Gastrocnemius medialis (tissue), 4 donors: ENCODE measurements around the gene GOLGA6A. TPM values are rescaled to one million over a fixed set of nuclear protein-coding genes. Genes with fewer than 3 reads are reported as not detected.

Experiments used
- ATAC-seq, 2 donors: fragments of 150-250 bp; one replicate each; pipeline ENCODE4 v1.9.1; 2016
- DNase-seq, 2 donors: peaks; one replicate each; pipeline ENCODE4 v3.0.0-alpha.2; 2019
- H3K27ac ChIP-seq, 4 donors: fragments of 200-600 bp; sonication (generic); 1 replicate in 1 of 4; 2 replicates in 3 of 4; pipeline ENCODE4 v1.5.1; 2016 to 2018; ENCODE audit warnings: mild to moderate bottlenecking in 2 of 4, moderate library complexity in 1 of 4
- H3K27me3 ChIP-seq, 3 donors: fragments of 200-600 bp; sonication (generic) in 2 of 3; 1 replicate in 1 of 3; 2 replicates in 2 of 3; pipeline versions ENCODE4 v1.5.1 to v1.6.0; 2016 to 2019; ENCODE audit warnings: mild to moderate bottlenecking in 1 of 3, moderate library complexity in 1 of 3
- H3K36me3 ChIP-seq, 2 donors: fragments of 200-600 bp; sonication (generic) in 1 of 2; one replicate each; pipeline ENCODE4 v1.5.1; 2017 to 2018
- H3K4me1 ChIP-seq, 2 donors: fragments of 200-600 bp; sonication (generic) in 1 of 2; one replicate each; pipeline ENCODE4 v1.5.1; 2016 to 2017; ENCODE audit warnings: mild to moderate bottlenecking in 2 of 2
- H3K4me3 ChIP-seq, 4 donors: fragments of 200-600 bp; sonication (generic) in 3 of 4; 1 replicate in 1 of 4; 2 replicates in 3 of 4; pipeline ENCODE4 v1.5.1; 2016 to 2019; ENCODE audit warnings: mild to moderate bottlenecking in 2 of 4
- H3K9me3 ChIP-seq, 3 donors: fragments of 200-600 bp; sonication (generic) in 2 of 3; 1 replicate in 1 of 3; 2 replicates in 2 of 3; pipeline ENCODE4 v1.5.1; 2016 to 2019
- POLR2A ChIP-seq, 2 donors: fragments of 450-650 bp; IDR thresholded peaks; one replicate each; pipeline ENCODE4 v1.6.1; 2017; ENCODE audit warnings: antibody characterized with exemption in 2 of 2, mild to moderate bottlenecking in 2 of 2, moderate library complexity in 2 of 2
- in situ Hi-C, 4 donors: fragments of 200-750 bp; cut with MboI; loops; one replicate each; pipeline versions ENCODE4 v1.15.0 to v1.8.0; 2017; ENCODE audit warnings: low sequenced_read_pairs in 4 of 4
- intact Hi-C: fragments of 100-400 bp; cut with DNase I; formaldehyde crosslinking; loops from one replicate; pipeline ENCODE4 v1.15.1; 2023; ENCODE audit warnings: low total_unique reads
- total RNA-seq, 4 donors: library from RNA; depleted of rRNA; stranded (reverse); fragments of >200 nt; gene quantifications; one replicate each; pipeline versions ENCODE4 v1.1.0 to v1.2.3, GENCODE V29; 2016
- TF ChIP-seq, protein P1 (sequence below), 5 experiments: fragments of 450-650 bp in 3 of 5; fragments of 200-600 bp in 2 of 5; sonication (generic) in 2 of 5; IDR thresholded peaks in 4 of 5; conservative IDR thresholded peaks in 1 of 5; 1 replicate in 4 of 5; 2 replicates in 1 of 5; pipeline ENCODE4 v1.5.1; 2016 to 2019; ENCODE audit warnings: antibody characterized with exemption in 5 of 5, mild to moderate bottlenecking in 3 of 5, moderate library complexity in 3 of 5

GOLGA6A gene
- total RNA-seq, 4 donors from 2014 or later = 0.10 to 0.83 TPM; not detected in 2

DNA sequence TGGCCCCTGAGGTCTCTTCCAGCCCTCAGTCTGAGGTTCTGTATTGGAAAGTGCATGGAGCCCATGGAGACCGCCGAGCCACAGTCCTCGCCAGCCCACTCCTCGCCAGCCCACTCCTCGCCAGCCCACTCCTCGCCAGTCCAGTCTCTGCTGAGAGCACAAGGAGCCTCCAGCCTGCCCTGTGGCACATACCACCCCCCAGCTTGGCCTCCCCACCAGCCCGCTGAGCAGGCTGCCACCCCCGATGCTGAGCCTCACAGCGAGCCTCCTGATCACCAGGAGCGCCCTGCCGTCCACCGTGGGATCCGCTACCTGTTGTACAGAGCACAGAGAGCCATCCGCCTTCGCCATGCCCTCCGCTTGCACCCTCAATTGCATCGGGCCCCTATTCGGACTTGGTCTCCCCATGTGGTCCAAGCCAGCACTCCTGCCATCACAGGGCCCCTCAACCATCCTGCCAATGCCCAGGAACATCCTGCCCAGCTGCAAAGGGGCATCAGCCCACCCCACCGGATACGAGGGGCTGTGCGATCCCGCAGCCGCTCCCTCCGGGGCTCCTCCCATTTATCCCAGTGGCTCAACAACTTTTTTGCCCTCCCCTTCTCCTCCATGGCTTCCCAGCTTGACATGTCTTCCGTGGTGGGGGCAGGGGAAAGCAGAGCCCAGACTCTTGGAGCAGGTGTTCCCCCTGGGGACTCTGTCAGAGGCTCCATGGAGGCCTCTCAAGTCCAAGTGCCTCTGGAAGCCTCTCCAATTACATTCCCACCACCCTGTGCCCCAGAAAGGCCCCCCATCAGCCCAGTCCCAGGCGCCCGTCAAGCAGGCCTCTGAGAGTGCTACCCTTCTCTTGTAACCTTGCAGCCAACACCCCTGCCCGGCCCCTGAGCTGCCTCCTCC, 47.0 kb downstream of the GOLGA6A start:
- DNase-seq (no peak), ATAC-seq (no peak)
- Histone ChIP-seq H3K36me3 (peaks cover 0 to 35% of the 10 kb centered on the region in 2 donors), H3K27ac (no peak overlapping the region), H3K4me3 (no peak overlapping the region), H3K27me3 (no peaks in the 10 kb centered on the region), H3K4me1 (peaks cover 0 to 4% of the 10 kb centered on the region in 2 donors), H3K9me3 (no peaks in the 10 kb centered on the region)
- intact Hi-C loops = no loop called here
- in situ Hi-C loops = no loop called here
- no peak for TF ChIP-seq POLR2A (IDR thresholded peaks at IDR 0.05)
- TF ChIP-seq, protein P1, sequence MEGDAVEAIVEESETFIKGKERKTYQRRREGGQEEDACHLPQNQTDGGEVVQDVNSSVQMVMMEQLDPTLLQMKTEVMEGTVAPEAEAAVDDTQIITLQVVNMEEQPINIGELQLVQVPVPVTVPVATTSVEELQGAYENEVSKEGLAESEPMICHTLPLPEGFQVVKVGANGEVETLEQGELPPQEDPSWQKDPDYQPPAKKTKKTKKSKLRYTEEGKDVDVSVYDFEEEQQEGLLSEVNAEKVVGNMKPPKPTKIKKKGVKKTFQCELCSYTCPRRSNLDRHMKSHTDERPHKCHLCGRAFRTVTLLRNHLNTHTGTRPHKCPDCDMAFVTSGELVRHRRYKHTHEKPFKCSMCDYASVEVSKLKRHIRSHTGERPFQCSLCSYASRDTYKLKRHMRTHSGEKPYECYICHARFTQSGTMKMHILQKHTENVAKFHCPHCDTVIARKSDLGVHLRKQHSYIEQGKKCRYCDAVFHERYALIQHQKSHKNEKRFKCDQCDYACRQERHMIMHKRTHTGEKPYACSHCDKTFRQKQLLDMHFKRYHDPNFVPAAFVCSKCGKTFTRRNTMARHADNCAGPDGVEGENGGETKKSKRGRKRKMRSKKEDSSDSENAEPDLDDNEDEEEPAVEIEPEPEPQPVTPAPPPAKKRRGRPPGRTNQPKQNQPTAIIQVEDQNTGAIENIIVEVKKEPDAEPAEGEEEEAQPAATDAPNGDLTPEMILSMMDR (IDR thresholded peaks at IDR 0.05 in 4 of 5, conservative IDR thresholded peaks at IDR 0.05 in 1 of 5) = no peak

DNA sequence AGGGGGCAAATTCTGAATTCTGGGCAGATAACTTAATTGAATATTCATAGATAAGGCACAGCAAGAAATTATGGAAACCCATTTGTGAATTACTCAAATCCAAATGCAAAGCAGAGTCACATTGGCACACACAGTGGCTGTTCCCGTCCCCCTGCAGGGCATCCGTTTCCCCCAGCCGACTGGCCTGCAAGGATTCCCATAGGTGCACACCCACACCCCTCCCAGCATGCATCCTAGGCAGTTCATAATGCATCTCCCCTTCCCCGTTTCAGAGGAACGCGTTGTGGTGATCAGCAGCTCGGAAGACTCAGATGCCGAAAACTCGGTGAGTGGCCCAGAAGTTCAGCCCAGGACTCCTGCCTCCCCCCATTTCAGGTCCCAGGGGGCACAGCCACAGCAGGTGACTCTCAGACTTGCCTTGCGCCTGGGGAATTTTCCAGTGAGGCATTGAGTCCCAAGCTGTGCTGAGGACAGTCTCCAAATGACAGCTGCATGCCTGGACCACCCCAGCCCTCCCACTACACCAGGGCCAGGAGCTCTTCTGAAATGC, 48.1 kb downstream of the GOLGA6A start:
- Histone ChIP-seq H3K4me1 (no peaks in the 10 kb centered on the region), H3K4me3 (no peak overlapping the region), H3K36me3 (peaks cover 0 to 35% of the 10 kb centered on the region in 2 donors), H3K27me3 (no peaks in the 10 kb centered on the region), H3K27ac (no peak overlapping the region), H3K9me3 (no peaks in the 10 kb centered on the region)
- TF ChIP-seq POLR2A (IDR thresholded peaks at IDR 0.05) = no peak
- TF ChIP-seq, protein P1 (IDR thresholded peaks at IDR 0.05 in 4 of 5, conservative IDR thresholded peaks at IDR 0.05 in 1 of 5) = no peak
- intact Hi-C loops = no loop called here
- in situ Hi-C loops = no loop called here
- DNase-seq = no peak
- no peak for ATAC-seq

DNA sequence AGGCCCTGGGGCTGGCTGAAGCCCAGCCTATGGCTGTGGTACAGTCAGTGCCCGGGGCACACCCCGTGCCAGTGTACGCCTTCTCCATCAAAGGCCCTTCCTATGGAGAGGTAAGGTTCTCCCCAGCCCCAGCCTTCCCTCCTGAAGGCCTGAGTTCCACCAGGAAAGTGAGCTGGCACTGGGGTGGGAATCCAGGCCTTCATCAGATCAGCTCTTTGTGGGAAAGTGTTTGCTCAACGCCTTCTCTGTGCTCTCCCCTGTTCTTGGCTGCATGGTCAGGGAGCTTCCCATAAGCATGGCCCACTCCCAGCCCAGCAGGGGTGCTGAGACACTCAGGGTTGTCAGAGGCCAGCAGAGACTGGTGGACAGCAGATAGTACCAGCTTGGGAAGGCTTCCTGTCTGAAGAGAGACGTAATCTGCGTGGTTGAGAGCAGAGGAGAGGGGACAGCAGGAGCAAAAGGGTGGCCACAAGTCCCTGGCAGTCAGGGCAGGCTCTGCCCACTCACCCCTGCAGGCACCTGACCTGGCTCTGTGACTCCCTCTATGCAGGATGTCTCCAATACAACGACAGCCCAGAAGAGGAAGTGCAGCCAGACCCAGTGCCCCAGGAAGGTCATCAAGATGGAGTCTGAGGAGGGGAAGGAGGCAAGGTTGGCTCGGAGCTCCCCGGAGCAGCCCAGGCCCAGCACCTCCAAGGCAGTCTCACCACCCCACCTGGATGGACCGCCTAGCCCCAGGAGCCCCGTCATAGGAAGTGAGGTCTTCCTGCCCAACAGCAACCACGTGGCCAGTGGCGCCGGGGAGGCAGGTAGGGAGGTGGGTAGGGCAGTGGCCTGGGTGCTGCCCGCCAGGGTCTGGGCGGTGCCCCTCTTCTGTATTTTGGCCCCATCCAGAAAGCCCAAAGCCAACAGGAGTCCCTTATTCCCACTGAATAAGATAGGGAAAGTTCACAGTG, 49.5 kb downstream of the GOLGA6A start:
- Histone ChIP-seq H3K4me1 (no peaks in the 10 kb centered on the region), H3K9me3 (no peaks in the 10 kb centered on the region), H3K27ac (no peak overlapping the region), H3K36me3 (peaks cover 0 to 39% of the 10 kb centered on the region in 2 donors), H3K4me3 (no peak overlapping the region), H3K27me3 (no peaks in the 10 kb centered on the region)
- in situ Hi-C loops (no loop called here), intact Hi-C loops (no loop called here)
- TF ChIP-seq, protein P1 (IDR thresholded peaks at IDR 0.05 in 4 of 5, conservative IDR thresholded peaks at IDR 0.05 in 1 of 5) = no peak
- TF ChIP-seq POLR2A (IDR thresholded peaks at IDR 0.05) = no peak
- DNase-seq (no peak), ATAC-seq (no peak)

DNA sequence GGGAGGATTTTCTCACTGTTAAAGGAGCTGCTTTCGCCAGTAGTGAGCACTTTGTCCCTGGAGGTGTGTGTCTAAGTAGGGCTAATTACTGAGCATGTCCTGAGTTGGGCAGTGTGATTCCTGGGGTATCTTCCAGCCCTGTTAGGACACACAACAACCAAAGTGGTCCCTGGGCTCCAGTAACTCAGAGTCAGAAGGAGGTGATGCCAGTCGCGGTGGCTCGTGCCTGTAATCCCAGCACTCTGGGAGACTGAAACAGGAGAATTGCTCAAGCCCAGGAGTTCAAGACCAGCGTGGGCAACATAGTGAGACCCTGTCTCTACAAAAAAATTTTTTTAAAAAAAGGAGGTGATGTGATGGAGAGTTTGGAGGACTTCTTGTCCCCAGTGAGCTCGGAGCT, 50.3 kb downstream of the GOLGA6A start:
- Histone ChIP-seq H3K27me3 (no peaks in the 10 kb centered on the region), H3K9me3 (no peaks in the 10 kb centered on the region), H3K27ac (no peak overlapping the region), H3K36me3 (peaks cover 0 to 39% of the 10 kb centered on the region in 2 donors), H3K4me3 (no peak overlapping the region), H3K4me1 (no peaks in the 10 kb centered on the region)
- intact Hi-C loops (no loop called here), in situ Hi-C loops (no loop called here)
- no peak for DNase-seq
- no peak for ATAC-seq
- no peak for TF ChIP-seq POLR2A (IDR thresholded peaks at IDR 0.05)
- TF ChIP-seq, protein P1 (IDR thresholded peaks at IDR 0.05 in 4 of 5, conservative IDR thresholded peaks at IDR 0.05 in 1 of 5) = no peak
